ENCODE data around the gene WWOX.

DNA sequence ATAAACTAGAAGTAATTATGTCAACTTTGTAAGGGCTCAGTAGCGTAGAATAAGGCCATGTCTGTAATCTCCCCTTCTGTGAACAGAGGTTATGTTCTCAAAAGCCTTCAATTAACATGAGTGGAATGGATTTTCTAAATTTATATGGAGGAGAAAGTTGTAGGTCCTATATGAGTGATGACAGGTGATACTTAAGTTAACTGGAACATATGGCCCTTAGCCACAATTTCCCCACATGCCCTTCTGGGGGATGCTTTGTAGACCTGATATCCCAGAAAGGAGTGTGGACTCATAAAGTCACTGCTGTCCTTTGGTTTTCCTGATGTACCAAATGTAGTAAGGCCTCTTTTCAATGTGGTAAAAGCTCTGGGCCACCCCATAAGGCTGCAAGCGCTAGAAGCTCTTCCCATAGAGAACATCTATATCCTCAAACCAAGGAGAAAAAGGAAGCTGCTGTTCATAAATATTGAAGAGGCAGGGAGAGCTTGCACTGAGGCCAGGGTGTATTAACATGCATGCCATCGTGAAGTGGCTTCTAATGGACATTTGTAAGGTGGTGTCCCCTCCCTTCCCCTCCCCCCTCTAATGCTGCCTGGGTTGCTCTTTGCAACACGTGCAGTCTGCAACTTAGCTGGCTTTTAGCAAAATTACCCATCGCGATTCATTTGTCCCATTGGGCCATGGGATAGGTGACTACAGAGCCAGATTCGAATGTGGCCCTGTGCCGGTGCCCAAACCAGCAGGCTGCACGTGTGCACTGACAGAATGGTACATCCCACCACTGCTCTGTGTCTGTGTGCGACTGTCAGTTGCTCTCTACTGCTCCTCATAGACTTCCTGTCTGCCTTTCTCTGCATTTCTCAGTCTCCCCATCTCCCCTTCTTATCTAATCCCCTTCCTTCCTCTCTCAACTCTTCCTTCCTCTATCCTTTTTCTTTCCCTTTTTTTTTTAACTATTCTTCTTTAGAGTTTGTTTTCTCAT, 269.0 kb downstream of the WWOX start:
- TF ChIP-seq, protein P1, sequence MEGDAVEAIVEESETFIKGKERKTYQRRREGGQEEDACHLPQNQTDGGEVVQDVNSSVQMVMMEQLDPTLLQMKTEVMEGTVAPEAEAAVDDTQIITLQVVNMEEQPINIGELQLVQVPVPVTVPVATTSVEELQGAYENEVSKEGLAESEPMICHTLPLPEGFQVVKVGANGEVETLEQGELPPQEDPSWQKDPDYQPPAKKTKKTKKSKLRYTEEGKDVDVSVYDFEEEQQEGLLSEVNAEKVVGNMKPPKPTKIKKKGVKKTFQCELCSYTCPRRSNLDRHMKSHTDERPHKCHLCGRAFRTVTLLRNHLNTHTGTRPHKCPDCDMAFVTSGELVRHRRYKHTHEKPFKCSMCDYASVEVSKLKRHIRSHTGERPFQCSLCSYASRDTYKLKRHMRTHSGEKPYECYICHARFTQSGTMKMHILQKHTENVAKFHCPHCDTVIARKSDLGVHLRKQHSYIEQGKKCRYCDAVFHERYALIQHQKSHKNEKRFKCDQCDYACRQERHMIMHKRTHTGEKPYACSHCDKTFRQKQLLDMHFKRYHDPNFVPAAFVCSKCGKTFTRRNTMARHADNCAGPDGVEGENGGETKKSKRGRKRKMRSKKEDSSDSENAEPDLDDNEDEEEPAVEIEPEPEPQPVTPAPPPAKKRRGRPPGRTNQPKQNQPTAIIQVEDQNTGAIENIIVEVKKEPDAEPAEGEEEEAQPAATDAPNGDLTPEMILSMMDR (IDR thresholded peaks at IDR 0.05; ENCODE audit: extremely low read depth in 1 of 2, insufficient read depth in 1 of 2, low read depth in 1 of 2, low read length in 2 of 2): no peak
- no peak for TF ChIP-seq POLR2AphosphoS5 (IDR thresholded peaks at IDR 0.05; ENCODE audit: insufficient read depth, low read depth, low read length)
